Right lobe of liver (tissue), 4 donors: ENCODE data around the gene TTLL10.

Experiments used
- CTCF ChIP-seq, 4 donors: fragments of 200-600 bp in 3 of 4; fragments of 450-650 bp in 1 of 4; IDR thresholded peaks; one replicate each; pipeline versions ENCODE4 v1.5.1 to v1.8.0; 2016 to 2022; ENCODE audit warnings: antibody characterized with exemption in 4 of 4, mild to moderate bottlenecking in 2 of 4
- POLR2A ChIP-seq: fragments of 450-650 bp; IDR thresholded peaks from one replicate; pipeline ENCODE4 v1.6.1; 2017; ENCODE audit warnings: antibody characterized with exemption, mild to moderate bottlenecking
- donor health status: DM: no; HTN: no; CAD: no.
- donor health status: DM: no; HTN: no; CAD: no.
- donor health status: DM: no; HTN: yes; CAD: no.

- TF ChIP-seq CTCF (IDR thresholded peaks at IDR 0.05) (no peak), POLR2A (no peak)
Measured at GRCh38 chr1:1183221-1183747, 9.6 kb downstream of the TTLL10 start.
